Measurements from ENCODE around the gene SYCE3. TPM values are rescaled to one million over a fixed set of nuclear protein-coding genes. Genes with fewer than 3 reads are reported as not detected.

SYCE3 gene
- polyA plus RNA-seq, 1 experiment: not detected

DNA sequence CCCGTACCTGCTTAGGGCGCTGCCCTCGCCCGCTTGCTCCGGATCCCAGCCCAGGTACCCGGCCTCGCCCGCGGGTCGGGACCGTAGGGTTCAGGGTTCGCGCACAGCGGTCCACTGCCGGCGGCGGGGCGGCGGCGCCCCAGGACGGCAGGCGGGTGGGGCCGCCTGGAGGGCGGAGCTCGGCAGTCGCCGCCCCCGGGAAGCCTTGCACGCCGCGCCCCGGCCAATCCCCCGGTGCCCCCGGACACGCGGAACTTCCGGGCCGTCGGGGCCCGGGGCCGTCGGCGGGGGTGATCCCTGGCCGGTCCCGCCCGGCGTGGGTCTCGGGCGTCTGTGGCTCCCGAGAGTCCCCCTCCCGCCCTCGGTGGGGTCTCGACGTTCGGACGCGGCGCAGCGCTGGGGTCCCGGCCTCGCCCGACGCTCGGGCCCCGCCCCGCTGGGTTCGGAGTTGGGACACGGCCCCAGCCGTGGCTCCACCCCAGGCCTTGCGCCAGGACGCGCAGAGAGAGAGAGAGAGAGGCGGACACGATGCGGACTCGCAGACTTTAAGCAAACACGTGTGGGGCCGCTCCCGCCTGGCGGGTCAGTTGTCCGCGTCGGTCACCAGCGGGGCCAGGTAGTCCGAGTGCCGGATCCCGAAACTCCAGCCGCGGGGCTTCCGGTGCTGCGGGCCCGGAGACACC is 32.7 kb downstream of the SYCE3 start, which contains the start of gene TYMP:
Gene TYMP, minus strand, starts transcription at position 116 of the 683 bp plus-strand sequence. CDS start 303 bp downstream, outside the sequence.
- ChIA-PET CTCF (interaction anchor here (0.6 to 2.0 kb wide), 4 partner anchors 33 to 205 kb away, joined by 3 to 9 read pairs (median 3); partner anchors contain the start of gene SYCE3), POLR2A (interaction anchor here (1.0 kb wide), 1 partner anchor 22 kb away, joined by 4 read pairs; the partner anchor contains the start of genes LMF2 and NCAPH2)

DNA sequence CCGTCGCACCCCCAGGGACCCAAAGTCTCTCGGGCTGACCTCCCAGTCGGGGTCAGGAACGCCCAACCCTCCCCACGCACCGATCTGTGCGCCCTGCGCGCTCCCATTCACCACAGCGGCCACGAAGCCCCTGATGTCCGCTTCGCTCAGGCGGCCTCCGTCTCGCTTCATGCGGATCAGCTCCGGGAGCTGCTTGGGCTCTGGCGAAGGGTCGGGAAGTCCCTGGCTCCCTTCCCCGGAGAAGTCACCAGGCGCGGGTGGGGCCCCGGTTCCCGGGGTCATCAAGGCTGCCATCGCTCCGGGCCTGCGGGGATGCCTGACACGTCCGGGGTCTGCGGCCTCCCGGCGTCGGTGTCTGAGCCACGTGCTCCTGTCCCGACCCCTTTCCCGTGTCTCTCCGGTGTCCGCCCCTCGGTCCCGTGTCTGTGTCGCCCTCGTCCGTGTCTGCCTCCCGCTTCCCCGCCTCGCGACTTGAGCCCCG is 33.3 kb downstream of the SYCE3 start:
- TF ChIP-seq CTCF (IDR thresholded peaks at IDR 0.05; ENCODE audit: insufficient read depth, low read depth, low read length): no peak
- Histone ChIP-seq H3K27me3 (ENCODE audit: control insufficient read depth, insufficient read depth, low read length) (no peaks in the 10 kb centered on the region), H3K36me3 (ENCODE audit: control insufficient read depth, insufficient read depth, low read length) (no peaks in the 10 kb centered on the region), H3K4me3 (ENCODE audit: low read depth, low read length) (peak overlapping the region; percentile 59)
- CTCF ChIA-PET: interaction anchor here (0.6 to 2.0 kb wide), 3 partner anchors 34 to 205 kb away, joined by 3 to 9 read pairs (median 3); partner anchors contain the start of gene SYCE3
- DNase-seq (ENCODE audit: low read depth): no peak
- POLR2A ChIA-PET: interaction anchor here (1.0 kb wide), 1 partner anchor 22 kb away, joined by 4 read pairs; the partner anchor contains the start of genes LMF2 and NCAPH2

More for the DNA sequence above, 32.7 kb downstream of the SYCE3 start, which contains the start of gene TYMP:
- DNase-seq (ENCODE audit: low read depth): no peak
- Histone ChIP-seq H3K4me3 (ENCODE audit: low read depth, low read length) (peak within 1 kb of the TSS; percentile 59), H3K27me3 (ENCODE audit: control insufficient read depth, insufficient read depth, low read length) (no peaks in the 10 kb centered on the region), H3K36me3 (ENCODE audit: control insufficient read depth, insufficient read depth, low read length) (no peaks in the 10 kb centered on the region)
- TF ChIP-seq CTCF (IDR thresholded peaks at IDR 0.05; ENCODE audit: insufficient read depth, low read depth, low read length): no peak

DNA sequence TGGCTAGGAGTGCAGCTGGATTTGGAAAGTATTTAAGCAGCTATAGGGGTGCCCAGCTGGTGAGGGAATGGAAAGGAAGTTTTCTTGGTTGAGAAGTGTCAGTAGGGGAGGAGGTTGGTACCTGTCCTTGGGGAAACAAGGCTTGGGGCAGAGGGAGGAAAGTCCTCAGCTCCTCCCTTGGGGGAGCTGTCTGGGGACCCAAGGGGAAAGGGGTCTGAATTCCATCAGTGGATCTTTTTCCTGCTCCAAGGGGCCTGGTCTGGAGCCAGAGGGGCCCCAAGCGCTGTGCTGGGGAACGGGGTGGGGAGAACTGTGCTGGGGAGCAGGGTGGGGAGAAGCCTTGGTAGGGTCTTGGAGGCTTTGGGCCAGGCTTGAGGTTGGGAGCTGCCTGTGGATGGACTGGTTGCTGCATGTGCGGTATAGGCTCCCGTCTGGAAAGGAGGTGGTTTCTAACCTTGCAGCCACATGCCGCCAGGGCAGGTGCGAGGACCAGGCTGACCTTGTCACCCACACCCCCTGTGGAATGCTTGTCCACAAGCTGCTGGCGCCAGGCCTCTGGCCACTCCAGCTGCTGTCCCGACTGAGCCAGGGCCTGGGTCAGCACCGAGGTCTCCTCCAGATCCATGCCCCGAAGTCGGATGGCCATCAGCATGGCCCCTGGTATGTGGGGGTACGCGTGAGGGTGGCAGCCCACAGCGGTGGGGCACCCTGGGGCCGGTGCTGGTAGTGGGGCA is 33.9 kb downstream of the SYCE3 start:
- H3K4me3 ChIP-seq (ENCODE audit: low read depth, low read length): peak overlapping the region; percentile 59
- DNase-seq (ENCODE audit: low read depth): no peak
- CTCF ChIA-PET: interaction anchor here (0.6 to 2.0 kb wide), 6 partner anchors 14 to 262 kb away, joined by 3 to 9 read pairs (median 3); partner anchors contain the start of gene SYCE3
- peaks cover 2% of the 10 kb centered on the region for H3K36me3 ChIP-seq (ENCODE audit: control insufficient read depth, insufficient read depth, low read length)
- H3K27me3 ChIP-seq (ENCODE audit: control insufficient read depth, insufficient read depth, low read length): no peaks in the 10 kb centered on the region
- TF ChIP-seq CTCF (IDR thresholded peaks at IDR 0.05; ENCODE audit: insufficient read depth, low read depth, low read length): no peak
- POLR2A ChIA-PET: no interaction called here

GRCh38 chr22:50527921-50528681 is 34.6 kb downstream of the SYCE3 start:
- Histone ChIP-seq H3K4me3 (ENCODE audit: low read depth, low read length) (no peak overlapping the region), H3K27me3 (ENCODE audit: control insufficient read depth, insufficient read depth, low read length) (no peaks in the 10 kb centered on the region), H3K36me3 (ENCODE audit: control insufficient read depth, insufficient read depth, low read length) (peaks cover 9% of the 10 kb centered on the region)
- DNase-seq (ENCODE audit: low read depth): no peak
- CTCF ChIA-PET: interaction anchor here (0.6 to 2.0 kb wide), 8 partner anchors 11 to 261 kb away, joined by 3 to 9 read pairs (median 3); partner anchors contain the start of gene SYCE3
- TF ChIP-seq CTCF (IDR thresholded peaks at IDR 0.05; ENCODE audit: insufficient read depth, low read depth, low read length): no peak
- POLR2A ChIA-PET: no interaction called here

Data from BJ (cell line).